Measurements from ENCODE around the gene LCN10. TPM values are rescaled to one million over a fixed set of nuclear protein-coding genes. Genes with fewer than 3 reads are reported as not detected.

Gene LCN10
- total and polyA plus RNA-seq, 10 of the 15 experiments (the other 5 are each of a cell fraction or from before 2014, with no cell fraction given), result 0.06 to 1.3 (median 0.21) TPM; not detected in 1

DNA sequence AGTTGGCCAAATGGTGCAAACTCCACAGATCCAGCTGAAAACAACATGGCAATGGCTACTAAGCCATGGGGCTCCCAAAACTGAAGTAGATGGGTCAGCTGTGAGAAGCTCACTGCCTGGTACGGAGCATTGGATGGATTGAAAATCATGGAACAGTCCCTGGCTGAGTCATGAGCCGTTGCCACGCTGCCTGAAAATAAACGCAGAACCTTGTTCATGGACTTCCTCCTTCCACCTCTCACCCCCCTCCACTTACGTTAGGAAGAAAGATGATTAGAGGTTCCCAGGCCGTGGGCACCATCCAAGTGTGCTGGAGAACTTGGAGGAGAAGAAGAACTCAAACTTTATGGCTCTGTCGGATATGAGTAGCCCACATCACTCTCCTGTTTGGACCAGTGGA is 37.2 kb downstream of the LCN10 start:
- BruUV-seq (replicated peaks), result no TSS peak
- H3K4me2 ChIP-seq (ENCODE audit: control insufficient read depth, insufficient read depth), result no peak overlapping the region
- no peaks in the 10 kb centered on the region for H3K36me3 ChIP-seq (ENCODE audit: control insufficient read depth in 2 of 2, insufficient read depth in 2 of 2, low read length in 1 of 2)
- no peak overlapping the region for H2AFZ ChIP-seq (ENCODE audit: control insufficient read depth, low read depth, low read length)
- no peak overlapping the region for H3K4me3 ChIP-seq
- ChIA-PET CTCF (interaction anchor here (0.9 kb wide), 1 partner anchor 52 kb away, joined by 4 read pairs; the partner anchor contains the start of gene LCN8), SMC1A (ENCODE audit: uncharacterized antibody, unreplicated experiment) (no interaction called here), RAD21 (ENCODE audit: unreplicated experiment) (no interaction called here), POLR2A (no interaction called here)
- in situ Hi-C loops (cut with MboI) (no loop called here), intact Hi-C loops (cut with micrococcal nuclease; ENCODE audit: unreplicated experiment) (no loop called here)
- ATAC-seq, result no peak
- H3K9me3 ChIP-seq (replicated peaks; ENCODE audit: control insufficient read depth, insufficient read depth, low read length), result no peaks in the 10 kb centered on the region
- no peak for DNase-seq (ENCODE audit: low read depth, low spot score)
- no peak overlapping the region for H3K27ac ChIP-seq (ENCODE audit: control insufficient read depth, insufficient read depth)
- H4K20me1 ChIP-seq (ENCODE audit: control insufficient read depth, insufficient read depth), result no peaks in the 10 kb centered on the region
- peaks cover 15% of the 10 kb centered on the region for H3K4me1 ChIP-seq (ENCODE audit: control insufficient read depth, insufficient read depth, low read length)
- TF ChIP-seq PAX5 (IDR thresholded peaks at IDR 0.05; ENCODE audit: borderline replicate concordance, low read depth, low read length), result no peak
- TF ChIP-seq, protein P1, sequence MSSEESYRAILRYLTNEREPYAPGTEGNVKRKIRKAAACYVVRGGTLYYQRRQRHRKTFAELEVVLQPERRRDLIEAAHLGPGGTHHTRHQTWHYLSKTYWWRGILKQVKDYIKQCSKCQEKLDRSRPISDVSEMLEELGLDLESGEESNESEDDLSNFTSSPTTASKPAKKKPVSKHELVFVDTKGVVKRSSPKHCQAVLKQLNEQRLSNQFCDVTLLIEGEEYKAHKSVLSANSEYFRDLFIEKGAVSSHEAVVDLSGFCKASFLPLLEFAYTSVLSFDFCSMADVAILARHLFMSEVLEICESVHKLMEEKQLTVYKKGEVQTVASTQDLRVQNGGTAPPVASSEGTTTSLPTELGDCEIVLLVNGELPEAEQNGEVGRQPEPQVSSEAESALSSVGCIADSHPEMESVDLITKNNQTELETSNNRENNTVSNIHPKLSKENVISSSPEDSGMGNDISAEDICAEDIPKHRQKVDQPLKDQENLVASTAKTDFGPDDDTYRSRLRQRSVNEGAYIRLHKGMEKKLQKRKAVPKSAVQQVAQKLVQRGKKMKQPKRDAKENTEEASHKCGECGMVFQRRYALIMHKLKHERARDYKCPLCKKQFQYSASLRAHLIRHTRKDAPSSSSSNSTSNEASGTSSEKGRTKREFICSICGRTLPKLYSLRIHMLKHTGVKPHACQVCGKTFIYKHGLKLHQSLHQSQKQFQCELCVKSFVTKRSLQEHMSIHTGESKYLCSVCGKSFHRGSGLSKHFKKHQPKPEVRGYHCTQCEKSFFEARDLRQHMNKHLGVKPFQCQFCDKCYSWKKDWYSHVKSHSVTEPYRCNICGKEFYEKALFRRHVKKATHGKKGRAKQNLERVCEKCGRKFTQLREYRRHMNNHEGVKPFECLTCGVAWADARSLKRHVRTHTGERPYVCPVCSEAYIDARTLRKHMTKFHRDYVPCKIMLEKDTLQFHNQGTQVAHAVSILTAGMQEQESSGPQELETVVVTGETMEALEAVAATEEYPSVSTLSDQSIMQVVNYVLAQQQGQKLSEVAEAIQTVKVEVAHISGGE (CRISPR knock-in tag; IDR thresholded peaks at IDR 0.05), result no peak
- TF ChIP-seq, protein P2, sequence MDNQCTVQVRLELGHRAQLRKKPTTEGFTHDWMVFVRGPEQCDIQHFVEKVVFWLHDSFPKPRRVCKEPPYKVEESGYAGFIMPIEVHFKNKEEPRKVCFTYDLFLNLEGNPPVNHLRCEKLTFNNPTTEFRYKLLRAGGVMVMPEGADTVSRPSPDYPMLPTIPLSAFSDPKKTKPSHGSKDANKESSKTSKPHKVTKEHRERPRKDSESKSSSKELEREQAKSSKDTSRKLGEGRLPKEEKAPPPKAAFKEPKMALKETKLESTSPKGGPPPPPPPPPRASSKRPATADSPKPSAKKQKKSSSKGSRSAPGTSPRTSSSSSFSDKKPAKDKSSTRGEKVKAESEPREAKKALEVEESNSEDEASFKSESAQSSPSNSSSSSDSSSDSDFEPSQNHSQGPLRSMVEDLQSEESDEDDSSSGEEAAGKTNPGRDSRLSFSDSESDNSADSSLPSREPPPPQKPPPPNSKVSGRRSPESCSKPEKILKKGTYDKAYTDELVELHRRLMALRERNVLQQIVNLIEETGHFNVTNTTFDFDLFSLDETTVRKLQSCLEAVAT (IDR thresholded peaks at IDR 0.05), result no peak
- FAIRE-seq, result no peak
- no peaks in the 10 kb centered on the region; a peak in 2 of 4 replicates for H3K27me3 ChIP-seq (replicated peaks in 1 of 2; ENCODE audit: control insufficient read depth in 2 of 2, insufficient read depth in 2 of 2, low read length in 1 of 2)
- no peaks in the 10 kb centered on the region for H3K79me2 ChIP-seq (ENCODE audit: control insufficient read depth, insufficient read depth, low read length)
- no peak overlapping the region for H3K9ac ChIP-seq (ENCODE audit: control insufficient read depth, insufficient read depth, low read length)
- 3% methylated on average over 7 of the region's 7 CpGs for WGBS (ENCODE audit: insufficient coverage, insufficient replicate concordance, low lambda C conversion rate, missing lambda C conversion rate)

All from GM12878 (cell line).